K562 (cell line): ENCODE data around the gene ZDHHC1. TPM values are rescaled to one million over a fixed set of nuclear protein-coding genes. Genes with fewer than 3 reads are reported as not detected.
"Not testable (repeated sequence)": the region's sequence is repeated elsewhere in the genome, so short reads cannot be mapped to it uniquely, and the experiment has no call there.

Experiments used
- ATAC-seq: fragments of 200-7000 bp; cut with Tn5 transposase; 3 replicates; pipeline ENCODE4 v1.9.1; 2020; ENCODE audit warnings: moderate library complexity
- BruUV-seq: library from RNA; stranded (reverse); fragments of 400-500 nt; replicated peaks from 2 replicates; lab custom pipeline; 2021; lab: Mats Ljungman, UMichigan
- CTCF ChIA-PET: fragments of 300-600 bp; formaldehyde crosslinking; extraction: SDS; loops from one replicate; lab custom pipeline; 2021; ENCODE audit warnings: low intra/inter-chr PET ratio; lab: Yijun Ruan, JAX
- POLR2A ChIA-PET: fragments of 300-600, 350-650 bp; sonication (Branson Sonifier 250); formaldehyde crosslinking; extraction: SDS; loops from one replicate; lab custom pipeline; 2021; ENCODE audit warnings: antibody characterized with exemption, inconsistent platforms; lab: Yijun Ruan, JAX
- DNase-seq, 4 experiments: peaks; one replicate each; pipeline versions ENCODE4 v3.0.0 to v3.0.0-alpha.2; 2011 to 2018; ENCODE audit warnings: low spot score in 3 of 4, mixed read lengths in 3 of 4; ENCODE audit errors: extremely low read depth in 1 of 4
- FAIRE-seq: peaks from 2 replicates; lab custom pipeline; 2011; peaks lifted over from hg19 to GRCh38; lab: Jason Lieb, UNC
- H2AFZ ChIP-seq: 2 replicates; pipeline ENCODE4 v1.6.0; 2011; ENCODE audit warnings: low read depth, low read length, control low read depth, inconsistent platforms
- H3K27ac ChIP-seq: fragments of 200-600 bp; 3 replicates; pipeline ENCODE4 v1.8.0; 2011; ENCODE audit warnings: low read depth, mild to moderate bottlenecking, control low read depth, inconsistent platforms, low read length, moderate library complexity, mixed read lengths; ENCODE audit errors: extremely low read depth
- H3K27me3 ChIP-seq, 2 experiments: fragments of 300-600 bp in 1 of 2; 2 replicates in 1 of 2; 3 replicates in 1 of 2; pipeline versions ENCODE4 v1.6.0 to v1.8.0; 2011; ENCODE audit warnings: inconsistent platforms in 2 of 2, low read length in 2 of 2, mild to moderate bottlenecking in 1 of 2, mixed read lengths in 1 of 2, moderate library complexity in 1 of 2; ENCODE audit not compliant: control insufficient read depth in 2 of 2, insufficient read depth in 2 of 2
- H3K36me3 ChIP-seq: fragments of 300-600 bp; 3 replicates; pipeline ENCODE4 v1.8.0; 2011; ENCODE audit warnings: mild to moderate bottlenecking, low read length, inconsistent platforms; ENCODE audit not compliant: control insufficient read depth, insufficient read depth
- H3K4me1 ChIP-seq, 2 experiments: fragments of 200-600 bp in 1 of 2; replicated peaks in 1 of 2; 2 replicates in 1 of 2; 3 replicates in 1 of 2; pipeline versions ENCODE4 v1.5.1 to v1.8.0; 2011; ENCODE audit warnings: inconsistent platforms in 2 of 2, low read length in 2 of 2, mild to moderate bottlenecking in 1 of 2, mixed read lengths in 1 of 2, moderate library complexity in 1 of 2; ENCODE audit not compliant: control insufficient read depth in 2 of 2, insufficient read depth in 2 of 2
- H3K4me2 ChIP-seq: 2 replicates; pipeline ENCODE4 v1.6.1; 2011; ENCODE audit warnings: low read length, control low read depth, inconsistent platforms, mixed read lengths; ENCODE audit not compliant: insufficient read depth
- H3K4me3 ChIP-seq: fragments of 200-600 bp; sonication (generic), shearing (Covaris generic); 2 replicates; pipeline ENCODE4 v1.5.1; 2016; ENCODE audit warnings: control low read depth, inconsistent platforms
- H3K79me2 ChIP-seq: fragments of 200-600 bp; 3 replicates; pipeline ENCODE4 v1.8.0; 2011; ENCODE audit warnings: low read length, inconsistent platforms; ENCODE audit not compliant: control insufficient read depth, insufficient read depth
- H3K9ac ChIP-seq, 2 experiments: 2 replicates each; pipeline versions ENCODE4 v1.6.0 to v1.6.1; 2011; ENCODE audit warnings: low read depth in 2 of 2, low read length in 2 of 2, control low read depth in 1 of 2, inconsistent platforms in 1 of 2, mild to moderate bottlenecking in 1 of 2, mixed read lengths in 1 of 2; ENCODE audit not compliant: insufficient read depth in 1 of 2
- H3K9me1 ChIP-seq: one replicate; pipeline ENCODE4 v1.6.0; 2011; ENCODE audit warnings: inconsistent platforms, mild to moderate bottlenecking, low read length, moderate library complexity; ENCODE audit not compliant: control insufficient read depth, insufficient read depth
- H3K9me3 ChIP-seq: replicated peaks from 2 replicates; pipeline ENCODE4 v1.5.1; 2011; ENCODE audit warnings: low read depth, low read length, inconsistent platforms; ENCODE audit not compliant: control insufficient read depth, insufficient read depth
- H4K20me1 ChIP-seq: replicated peaks from 2 replicates; pipeline ENCODE4 v1.6.1; 2011; ENCODE audit warnings: low read length, inconsistent platforms, mixed read lengths; ENCODE audit not compliant: control insufficient read depth, insufficient read depth
- KLF6 ChIP-seq: fragments of 250-450 bp; sonication (Bioruptor Pico); IDR thresholded peaks from 2 replicates; pipeline ENCODE4 v1.4.0; 2020; ENCODE audit warnings: mild to moderate bottlenecking, moderate library complexity, borderline replicate concordance
- TFE3 ChIP-seq: fragments of 450-650 bp; formaldehyde crosslinking; IDR thresholded peaks from 2 replicates; pipeline ENCODE4 v1.4.0; 2020; ENCODE audit warnings: mild to moderate bottlenecking, mixed read lengths
- WGBS: fragments of 100-300 bp; shearing (Covaris generic); methylation state at CpG from one replicate; pipeline ENCODE4 v1.1.6; 2016; ENCODE audit warnings: low coverage, mixed read lengths; ENCODE audit not compliant: insufficient coverage; ENCODE audit errors: missing lambda C conversion rate; 5-methylcytosine and 5-hydroxymethylcytosine counted together
- in situ Hi-C: fragments of 300-500 bp; cut with MboI; formaldehyde crosslinking; loops from 4 replicates; pipeline ENCODE4 v1.15.0; 2018; ENCODE audit warnings: inconsistent platforms, mixed read lengths
- intact Hi-C: fragments of 100-400 bp; cut with micrococcal nuclease; formaldehyde crosslinking; loops from 2 replicates; pipeline ENCODE4 v1.14.2; 2022
- polyA plus RNA-seq, 8 experiments: library from polyadenylated mRNA; depleted of rRNA in 4 of 8; stranded (reverse) in 5 of 8; unstranded in 3 of 8; fragments of >200 nt; fragmentation: Nextera tagmentation in 2 of 8; fragmentation: Illumina TruSeq in 1 of 8; extraction: Ambion mirVana in 2 of 8; extraction: Trizol in 1 of 8; gene quantifications; 2 replicates each; pipeline versions ENCODE4 v1.2.1 to v1.2.3, GENCODE V29; 2011 to 2014; ENCODE audit warnings: inconsistent platforms in 1 of 8, missing spikeins in 1 of 8
- total RNA-seq, 7 experiments: library from RNA; depleted of rRNA in 6 of 7; stranded (reverse); fragments of >200 nt in 6 of 7; fragmentation: Illumina TruSeq in 2 of 7; extraction: Trizol in 2 of 7; gene quantifications; 2 replicates each; pipeline versions ENCODE4 v1.2.1 to v1.2.3, GENCODE V29; 2011 to 2021; ENCODE audit warnings: low replicate concordance in 1 of 7

The ZDHHC1 gene
- total and polyA plus RNA-seq, 9 of the 15 experiments (the other 6 are each of a cell fraction or from before 2014, with no cell fraction given): 0.06 to 0.77 (median 0.25) TPM; not detected in 4

- no TSS peak for BruUV-seq
- in situ Hi-C loops: loop anchor here (25.0 kb wide), 1 partner anchor 455 kb away; the partner anchor contains the start of gene CES3
- Histone ChIP-seq H3K9me1 (no peaks in the 10 kb centered on the region), H3K27me3 (peaks cover 32 to 52% of the 10 kb centered on the region in 2 experiments), H3K9me3 (no peaks in the 10 kb centered on the region), H3K9ac (0 out of 4 replicates have a peak overlapping the region, but pooled peaks of 1 of the 2 experiments have one; percentile 21), H3K36me3 (no peaks in the 10 kb centered on the region), H2AFZ (no peak overlapping the region), H4K20me1 (no peaks in the 10 kb centered on the region; the same call in 1 of the 2 replicates), H3K27ac (no peak overlapping the region), H3K4me1 (peaks cover 0 to 9% of the 10 kb centered on the region in 2 experiments; a peak in 3 of 5 replicates), H3K4me2 (no peak overlapping the region), H3K4me3 (no peak overlapping the region), H3K79me2 (no peaks in the 10 kb centered on the region)
- WGBS: 0% methylated on average over 2 of the region's 2 CpGs
- ChIA-PET CTCF (interaction anchor here (1.6 kb wide), 1 partner anchor 138 kb away, joined by 7 read pairs; the partner anchor contains the start of gene PLEKHG4), POLR2A (interaction anchor here (1.0 to 2.4 kb wide), 3 partner anchors 10 to 16 kb away, joined by 3 to 12 read pairs (median 4); no protein-coding TSS in a partner anchor)
- FAIRE-seq: no peak
- intact Hi-C loops: loop anchor here (10.0 kb wide), 1 partner anchor 53 kb away; no protein-coding TSS in a partner anchor
- no peak for DNase-seq
- TF ChIP-seq KLF6 (CRISPR knock-in tag): no peak
- peak; percentile 51; the same call in 1 of the 2 replicates for TF ChIP-seq TFE3 (CRISPR knock-in tag)
- no peak for ATAC-seq
Measured at GRCh38 chr16:67417333-67418061, 1.2 kb upstream of the ZDHHC1 start.

GRCh38 chr16:67415421-67415820 is 856 bp downstream of the ZDHHC1 start:
- H3K4me1 ChIP-seq, H3K9me3 ChIP-seq, H3K4me2 ChIP-seq, H3K36me3 ChIP-seq, H2AFZ ChIP-seq, FAIRE-seq, H3K79me2 ChIP-seq, H3K9me1 ChIP-seq, H3K27ac ChIP-seq, BruUV-seq, DNase-seq, H4K20me1 ChIP-seq, H3K4me3 ChIP-seq, ATAC-seq, H3K9ac ChIP-seq: not testable (repeated sequence)
- in situ Hi-C loops (loop anchor here (25.0 kb wide), 1 partner anchor 453 kb away; the partner anchor contains the start of gene CES3), intact Hi-C loops (loop anchor here (10.0 kb wide), 1 partner anchor 51 kb away; no protein-coding TSS in a partner anchor)
- CTCF ChIA-PET: interaction anchor here (1.1 kb wide), 1 partner anchor 32 kb away, joined by 3 read pairs; no protein-coding TSS in a partner anchor
- 31% methylated on average over 17 of the region's 19 CpGs for WGBS
- peaks cover 42 to 72% of the 10 kb centered on the region in 2 experiments for H3K27me3 ChIP-seq
- POLR2A ChIA-PET: interaction anchor here (0.8 kb wide), 2 partner anchors 26 to 89 kb away, joined by 3 to 4 read pairs; partner anchors contain the start of genes KCTD19 and LRRC36
